SJCRH30 (cell line): ENCODE results near the gene SEL1L2. TPM values are rescaled to one million over a fixed set of nuclear protein-coding genes. Genes with fewer than 3 reads are reported as not detected.
A peak's percentile ranks its signal among the peaks of the same experiment; 100 is the strongest.

Source experiments
- DNase-seq, 2 experiments: peaks; one replicate each; pipeline ENCODE4 v3.0.0-alpha.2; 2015 to 2020
- H3K27ac ChIP-seq: fragments of 250-450 bp; sonication (Bioruptor Pico); 2 replicates; pipeline ENCODE4 v1.5.1; 2020; ENCODE audit warnings: mild to moderate bottlenecking, moderate library complexity
- H3K27me3 ChIP-seq: fragments of 250-450 bp; sonication (Bioruptor Pico); 2 replicates; pipeline ENCODE4 v1.5.1; 2020; ENCODE audit warnings: mild to moderate bottlenecking, moderate library complexity
- H3K36me3 ChIP-seq: fragments of 250-450 bp; sonication (Bioruptor Pico); 2 replicates; pipeline ENCODE4 v1.5.1; 2020; ENCODE audit warnings: mild to moderate bottlenecking, moderate library complexity
- H3K4me1 ChIP-seq: fragments of 250-450 bp; sonication (Bioruptor Pico); 2 replicates; pipeline ENCODE4 v1.5.1; 2020; ENCODE audit warnings: mild to moderate bottlenecking, moderate library complexity
- H3K4me3 ChIP-seq: fragments of 250-450 bp; sonication (Bioruptor Pico); 2 replicates; pipeline ENCODE4 v1.5.1; 2020; ENCODE audit warnings: mild to moderate bottlenecking, moderate library complexity
- H3K9me3 ChIP-seq: fragments of 250-450 bp; sonication (Bioruptor Pico); replicated peaks from 2 replicates; pipeline ENCODE4 v1.5.1; 2020; ENCODE audit warnings: mild to moderate bottlenecking, moderate library complexity
- total RNA-seq: library from RNA; depleted of rRNA; stranded (reverse); fragments of >200 nt; shearing (Covaris generic); gene quantifications from 2 replicates; pipeline ENCODE4 v1.2.3, GENCODE V29; 2014

SEL1L2 gene
- total RNA-seq, 1 experiment from 2014 or later: not detected

GRCh38 chr20:13831476-13831875, 158.9 kb downstream of the SEL1L2 start:
- H3K27ac ChIP-seq: no peak overlapping the region
- H3K4me3 ChIP-seq: no peak overlapping the region
- H3K4me1 ChIP-seq: no peaks in the 10 kb centered on the region
- H3K36me3 ChIP-seq: no peaks in the 10 kb centered on the region
- no peaks in the 10 kb centered on the region for H3K27me3 ChIP-seq
- H3K9me3 ChIP-seq: no peaks in the 10 kb centered on the region
- DNase-seq: no peak

DNA sequence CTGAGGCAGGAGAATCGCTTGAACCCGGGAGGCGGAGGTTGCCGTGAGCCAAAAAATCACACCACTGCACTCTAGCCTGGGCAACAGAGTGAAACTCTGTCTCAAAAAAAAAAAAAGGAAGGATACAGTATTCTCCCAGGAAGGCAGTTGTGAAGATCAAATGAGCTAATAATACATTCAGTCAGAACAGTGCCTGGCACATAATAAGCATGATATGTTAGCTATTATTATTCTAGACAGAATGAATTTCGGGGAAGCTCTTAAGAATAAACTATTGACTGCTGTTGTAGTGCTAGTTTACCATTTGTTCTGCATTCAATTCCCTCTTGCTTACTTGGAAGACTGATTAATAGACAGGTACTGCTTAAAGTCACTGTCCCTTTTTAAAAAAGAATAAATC, 164.9 kb downstream of the SEL1L2 start:
- DNase-seq: no peak
- Histone ChIP-seq H3K27ac (no peak overlapping the region), H3K4me1 (no peaks in the 10 kb centered on the region), H3K9me3 (no peaks in the 10 kb centered on the region), H3K4me3 (no peak overlapping the region), H3K27me3 (no peaks in the 10 kb centered on the region), H3K36me3 (0 out of 2 replicates have a peak, but pooled peaks cover 3% of the 10 kb centered on the region)

DNA sequence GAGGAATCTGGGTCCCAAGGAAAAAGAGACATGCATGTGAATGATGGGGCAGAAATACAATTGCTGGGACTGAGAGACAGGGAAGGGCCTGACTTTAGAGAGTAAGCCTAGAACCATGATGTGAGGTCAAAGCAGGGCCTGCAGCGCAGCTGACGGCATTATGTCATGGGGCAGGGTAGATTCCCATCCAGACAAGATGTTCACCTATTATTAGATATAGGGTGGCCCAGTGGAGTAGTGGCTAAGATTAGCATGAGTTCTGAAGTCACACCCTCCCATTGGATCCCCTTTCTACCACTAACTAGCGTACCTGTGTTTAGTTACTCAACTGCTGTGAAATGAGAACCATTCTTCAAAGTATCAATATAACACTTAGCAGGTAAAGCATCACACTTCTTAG, 166.0 kb downstream of the SEL1L2 start:
- H3K4me1 ChIP-seq: no peaks in the 10 kb centered on the region
- H3K27ac ChIP-seq: no peak overlapping the region
- peaks cover 10% of the 10 kb centered on the region; the same call in 1 of the 2 replicates for H3K36me3 ChIP-seq
- no peak for DNase-seq
- H3K27me3 ChIP-seq: no peaks in the 10 kb centered on the region
- H3K4me3 ChIP-seq: no peak overlapping the region
- no peaks in the 10 kb centered on the region for H3K9me3 ChIP-seq

DNA sequence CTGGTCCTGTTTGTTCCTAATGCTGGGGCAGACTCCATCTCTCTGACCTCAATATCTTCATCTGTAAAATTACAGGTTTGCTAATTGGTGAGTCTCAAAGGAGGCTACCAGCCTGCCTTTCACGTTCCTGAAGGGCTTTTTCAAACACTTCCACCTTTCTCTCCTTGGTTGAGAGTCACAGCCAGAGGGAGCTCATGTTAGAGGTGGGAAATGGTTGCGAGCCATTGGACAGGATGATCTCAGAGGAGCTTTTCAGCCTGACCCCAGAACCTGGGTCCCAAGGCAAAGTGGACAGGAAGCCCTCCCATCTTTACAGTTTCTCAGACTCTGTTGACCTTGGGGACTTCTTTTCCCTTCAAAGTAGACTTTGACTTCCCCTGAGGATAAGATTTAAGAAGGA, 168.0 kb downstream of the SEL1L2 start:
- Histone ChIP-seq H3K4me3 (no peak overlapping the region), H3K9me3 (no peaks in the 10 kb centered on the region), H3K4me1 (no peaks in the 10 kb centered on the region), H3K27ac (no peak overlapping the region), H3K27me3 (no peaks in the 10 kb centered on the region), H3K36me3 (peaks cover 17% of the 10 kb centered on the region)
- no peak for DNase-seq

- H3K4me3 ChIP-seq: no peak overlapping the region
- no peak overlapping the region for H3K27ac ChIP-seq
- H3K4me1 ChIP-seq: no peaks in the 10 kb centered on the region
- no peak for DNase-seq
- H3K36me3 ChIP-seq: peaks cover 23% of the 10 kb centered on the region
- H3K9me3 ChIP-seq: no peaks in the 10 kb centered on the region
- no peaks in the 10 kb centered on the region for H3K27me3 ChIP-seq
Measured at GRCh38 chr20:13821876-13822275, 168.5 kb downstream of the SEL1L2 start.

DNA sequence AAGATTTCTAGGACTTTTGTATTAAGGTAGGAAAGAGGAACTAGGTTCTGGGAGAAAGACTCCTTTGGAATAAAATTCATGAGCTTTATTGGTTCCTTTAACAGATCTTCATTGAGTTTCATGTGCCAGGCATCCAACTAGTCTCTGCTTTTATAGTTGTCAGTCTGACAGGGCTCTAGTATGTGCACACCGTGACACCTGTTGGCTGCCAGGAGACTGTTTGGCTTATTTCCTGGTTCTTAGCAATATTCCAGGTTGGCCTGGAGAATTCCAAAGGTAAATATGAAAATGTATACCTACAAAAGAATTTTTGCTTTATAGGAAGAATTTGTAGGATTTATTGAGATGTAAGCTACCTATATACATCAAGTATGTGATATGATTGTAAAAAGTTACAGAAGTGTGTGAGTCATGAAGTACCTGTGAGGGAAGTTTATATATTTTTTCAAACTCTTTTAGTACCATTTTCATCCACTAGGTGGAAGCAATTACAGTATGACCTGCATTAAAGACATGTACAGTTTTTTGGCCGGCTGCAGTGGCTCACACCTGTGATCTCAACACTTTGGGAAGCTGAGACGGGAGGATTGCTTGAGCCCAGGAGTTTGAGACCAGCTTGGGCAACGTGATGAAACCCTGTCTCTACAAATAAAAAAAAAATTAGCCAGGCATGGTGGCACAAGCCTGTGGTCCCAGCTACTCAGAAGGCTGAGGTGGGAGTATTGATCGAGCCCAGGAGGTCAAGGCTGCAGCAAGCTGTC, 170.3 kb downstream of the SEL1L2 start:
- H3K4me3 ChIP-seq: no peak overlapping the region
- no peak overlapping the region for H3K27ac ChIP-seq
- H3K9me3 ChIP-seq: no peaks in the 10 kb centered on the region
- H3K36me3 ChIP-seq: peaks cover 38% of the 10 kb centered on the region
- H3K27me3 ChIP-seq: no peaks in the 10 kb centered on the region
- H3K4me1 ChIP-seq: no peaks in the 10 kb centered on the region
- peak; percentile 20 to 60 for DNase-seq

DNA sequence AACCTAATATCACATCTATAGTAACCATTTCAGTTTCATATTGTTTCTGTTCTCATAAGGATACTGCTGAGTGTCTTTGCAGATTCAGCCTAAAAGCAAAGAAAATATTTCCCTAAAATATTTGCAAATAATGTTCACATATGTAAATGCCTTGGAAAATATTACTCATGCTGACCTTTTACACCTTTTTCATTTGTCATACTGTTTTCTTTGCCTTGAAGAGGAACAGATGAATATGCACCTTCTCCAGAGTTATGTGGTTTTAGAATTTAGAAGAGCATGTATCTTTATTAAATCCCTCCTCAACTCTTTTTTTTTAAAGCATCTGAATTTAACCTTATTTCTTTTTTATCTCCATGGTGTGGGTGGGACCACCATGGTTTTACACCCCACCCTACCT, 173.1 kb downstream of the SEL1L2 start:
- no peaks in the 10 kb centered on the region for H3K9me3 ChIP-seq
- H3K36me3 ChIP-seq: peaks cover 59% of the 10 kb centered on the region
- no peaks in the 10 kb centered on the region for H3K4me1 ChIP-seq
- no peak overlapping the region for H3K27ac ChIP-seq
- no peaks in the 10 kb centered on the region for H3K27me3 ChIP-seq
- no peak overlapping the region for H3K4me3 ChIP-seq
- no peak for DNase-seq

DNA sequence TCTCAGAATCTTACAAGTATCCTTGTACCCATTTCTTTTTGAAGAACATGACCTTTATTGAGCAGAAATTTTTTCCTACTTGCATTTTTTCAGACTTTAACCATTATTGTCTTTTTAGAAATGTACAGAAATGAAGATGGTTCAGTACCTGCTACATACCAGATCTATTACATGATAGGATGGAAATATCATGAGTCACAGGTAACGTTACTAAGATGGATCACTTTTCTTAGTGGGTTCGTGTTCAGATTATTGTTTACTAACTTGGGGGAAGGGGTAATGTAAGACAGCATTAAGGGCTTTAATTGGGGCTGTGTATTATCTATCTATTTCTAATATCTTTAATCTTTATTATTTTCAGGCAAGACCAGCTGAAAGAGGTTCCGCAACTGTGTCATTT, 173.7 kb downstream of the SEL1L2 start:
- Histone ChIP-seq H3K4me3 (no peak overlapping the region), H3K27ac (no peak overlapping the region), H3K9me3 (no peaks in the 10 kb centered on the region), H3K4me1 (no peaks in the 10 kb centered on the region), H3K27me3 (no peaks in the 10 kb centered on the region), H3K36me3 (peaks cover 61% of the 10 kb centered on the region)
- DNase-seq: no peak

GRCh38 chr20:13814672-13815071, 175.7 kb downstream of the SEL1L2 start:
- Histone ChIP-seq H3K36me3 (peaks cover 66% of the 10 kb centered on the region), H3K27me3 (no peaks in the 10 kb centered on the region), H3K4me1 (no peaks in the 10 kb centered on the region), H3K9me3 (no peaks in the 10 kb centered on the region), H3K4me3 (no peak overlapping the region), H3K27ac (no peak overlapping the region)
- no peak for DNase-seq

DNA sequence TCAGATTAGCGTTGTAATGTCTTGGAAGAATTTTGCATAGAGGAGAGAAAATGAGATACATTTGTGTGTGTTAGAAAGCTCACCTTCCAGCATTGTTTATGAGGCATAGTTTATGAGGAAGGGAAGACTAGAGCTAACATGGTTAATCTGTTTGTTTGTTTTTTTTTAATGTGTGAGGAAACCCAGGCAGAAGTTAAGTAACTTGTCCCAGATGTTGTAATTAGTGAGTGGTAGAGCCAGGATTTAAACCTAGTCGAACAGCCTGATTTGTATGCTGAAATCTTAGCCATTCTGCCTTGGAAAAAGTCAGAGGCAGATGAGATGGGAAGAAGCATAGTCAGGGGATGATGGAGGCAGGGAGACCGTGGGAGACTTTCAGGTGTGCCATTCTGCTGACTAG, 176.5 kb downstream of the SEL1L2 start:
- no peak for DNase-seq
- H3K9me3 ChIP-seq: no peaks in the 10 kb centered on the region
- H3K36me3 ChIP-seq: peaks cover 71% of the 10 kb centered on the region
- no peaks in the 10 kb centered on the region for H3K27me3 ChIP-seq
- H3K4me1 ChIP-seq: no peaks in the 10 kb centered on the region
- H3K27ac ChIP-seq: no peak overlapping the region
- H3K4me3 ChIP-seq: no peak overlapping the region

GRCh38 chr20:13810446-13810845, 180.0 kb downstream of the SEL1L2 start:
- DNase-seq: no peak
- no peaks in the 10 kb centered on the region for H3K27me3 ChIP-seq
- no peak overlapping the region for H3K4me3 ChIP-seq
- no peak overlapping the region for H3K27ac ChIP-seq
- H3K36me3 ChIP-seq: peaks cover 76% of the 10 kb centered on the region
- H3K9me3 ChIP-seq: no peaks in the 10 kb centered on the region
- no peaks in the 10 kb centered on the region for H3K4me1 ChIP-seq

- H3K36me3 ChIP-seq: peaks cover 77% of the 10 kb centered on the region
- no peak for DNase-seq
- H3K27ac ChIP-seq: no peak overlapping the region
- no peaks in the 10 kb centered on the region for H3K27me3 ChIP-seq
- no peaks in the 10 kb centered on the region for H3K9me3 ChIP-seq
- no peaks in the 10 kb centered on the region for H3K4me1 ChIP-seq
- no peak overlapping the region for H3K4me3 ChIP-seq
Measured at GRCh38 chr20:13809855-13810254, 180.6 kb downstream of the SEL1L2 start.

- Histone ChIP-seq H3K4me1 (no peaks in the 10 kb centered on the region), H3K9me3 (no peaks in the 10 kb centered on the region), H3K36me3 (peaks cover 77% of the 10 kb centered on the region), H3K27ac (no peak overlapping the region), H3K4me3 (no peak overlapping the region), H3K27me3 (no peaks in the 10 kb centered on the region)
- DNase-seq: no peak
Measured at GRCh38 chr20:13809373-13809772, 181.0 kb downstream of the SEL1L2 start.

- Histone ChIP-seq H3K27me3 (no peaks in the 10 kb centered on the region), H3K27ac (no peak overlapping the region), H3K4me1 (peaks cover 13% of the 10 kb centered on the region), H3K4me3 (no peak overlapping the region), H3K36me3 (peaks cover 69% of the 10 kb centered on the region), H3K9me3 (no peaks in the 10 kb centered on the region)
- DNase-seq: peak; percentile 96 to 97
Measured at GRCh38 chr20:13800728-13801134, 189.7 kb downstream of the SEL1L2 start.

DNA sequence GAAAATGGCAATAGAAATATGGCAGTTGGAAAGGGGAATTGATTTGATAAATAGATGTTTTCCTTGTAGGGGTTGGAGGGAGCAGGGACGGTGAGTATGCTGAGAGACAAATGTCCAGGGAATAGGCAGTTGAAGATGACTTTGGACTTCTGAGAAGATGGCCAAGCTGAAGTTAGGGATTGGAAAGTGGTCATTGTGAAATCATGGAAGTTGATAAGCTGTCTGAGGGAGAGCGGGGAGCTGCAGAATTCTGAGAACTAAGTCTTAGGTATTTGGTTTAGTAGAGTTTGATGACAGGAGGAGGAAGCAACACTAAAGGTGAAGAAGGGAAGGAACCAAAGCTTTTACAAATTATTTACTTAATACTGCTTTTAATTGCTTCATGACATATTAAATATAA, 190.4 kb downstream of the SEL1L2 start:
- Histone ChIP-seq H3K27me3 (no peaks in the 10 kb centered on the region), H3K4me1 (peaks cover 13% of the 10 kb centered on the region), H3K9me3 (no peaks in the 10 kb centered on the region), H3K4me3 (no peak overlapping the region), H3K27ac (peak overlapping the region; percentile 8; the same call in 1 of the 2 replicates), H3K36me3 (peaks cover 71% of the 10 kb centered on the region)
- DNase-seq: peak in 1 of 2 experiments; percentile 8
